MM.1S (cell line): ENCODE data around the gene MYO9B.

Source experiments
- DNase-seq: peaks from one replicate; pipeline ENCODE4 v3.0.0-alpha.2; 2015
- H2AFZ ChIP-seq: fragments of 300-600 bp; sonication (generic); 2 replicates; pipeline ENCODE4 v1.6.0; 2016; ENCODE audit warnings: antibody characterized with exemption, low read length
- H3F3A ChIP-seq: fragments of 300-600 bp; sonication (generic); 2 replicates; pipeline ENCODE4 v1.6.1; 2016; ENCODE audit warnings: mild to moderate bottlenecking, antibody characterized with exemption, low read length, moderate library complexity, mixed read lengths; ENCODE audit not compliant: insufficient read depth
- H3K27ac ChIP-seq: fragments of 300-600 bp; sonication (generic); 2 replicates; pipeline ENCODE4 v1.5.1; 2016; ENCODE audit warnings: mild to moderate bottlenecking, low read length
- H3K27me3 ChIP-seq: fragments of 300-600 bp; sonication (generic); replicated peaks from 2 replicates; pipeline ENCODE4 v1.6.0; 2016; ENCODE audit warnings: low read length; ENCODE audit not compliant: insufficient read depth
- H3K36me3 ChIP-seq: fragments of 300-600 bp; sonication (generic); replicated peaks from 2 replicates; pipeline ENCODE4 v1.6.1; 2016; ENCODE audit warnings: mild to moderate bottlenecking, low read length, mixed read lengths; ENCODE audit not compliant: insufficient read depth
- H3K4me1 ChIP-seq: fragments of 300-600 bp; sonication (generic); 2 replicates; pipeline ENCODE4 v1.6.1; 2016; ENCODE audit warnings: low read length, mixed read lengths
- H3K4me2 ChIP-seq: fragments of 300-600 bp; sonication (generic); 2 replicates; pipeline ENCODE4 v1.6.0; 2016; ENCODE audit warnings: low read depth, low read length
- H3K4me3 ChIP-seq: fragments of 300-600 bp; sonication (generic); 2 replicates; pipeline ENCODE4 v1.5.1; 2016; ENCODE audit warnings: low read length, mixed read lengths
- H3K79me2 ChIP-seq: fragments of 300-600 bp; sonication (generic); 2 replicates; pipeline ENCODE4 v1.6.1; 2016; ENCODE audit warnings: mixed run types, low read length, mixed read lengths
- H3K9ac ChIP-seq: fragments of 300-600 bp; sonication (generic); 2 replicates; pipeline ENCODE4 v1.6.1; 2016; ENCODE audit warnings: low read length, mixed read lengths
- H3K9me2 ChIP-seq: fragments of 300-600 bp; sonication (generic); replicated peaks from 2 replicates; pipeline ENCODE4 v1.6.1; 2016; ENCODE audit warnings: mild to moderate bottlenecking, low read length, mixed read lengths; ENCODE audit not compliant: insufficient read depth
- H3K9me3 ChIP-seq: fragments of 300-600 bp; sonication (generic); replicated peaks from 2 replicates; pipeline ENCODE4 v1.6.1; 2016; ENCODE audit warnings: mild to moderate bottlenecking, low read length, mixed read lengths; ENCODE audit not compliant: insufficient read depth
- H4K20me1 ChIP-seq: fragments of 300-600 bp; sonication (generic); 2 replicates; pipeline ENCODE4 v1.6.1; 2016; ENCODE audit warnings: mild to moderate bottlenecking, low read length, moderate library complexity, mixed read lengths; ENCODE audit not compliant: insufficient read depth
- CTCF ChIP-seq: fragments of 300-600 bp; sonication (generic); IDR thresholded peaks from 2 replicates; pipeline ENCODE4 v1.5.1; 2016; ENCODE audit warnings: antibody characterized with exemption, low read length, mixed read lengths
- EZH2 ChIP-seq: fragments of 300-600 bp; sonication (generic); optimal IDR thresholded peaks from 2 replicates; pipeline ENCODE3; 2017; ENCODE audit warnings: low read depth, mild to moderate bottlenecking, antibody characterized with exemption, low read length, mixed read lengths
- EZH2phosphoT487 ChIP-seq: fragments of 300-600 bp; sonication (generic); IDR thresholded peaks from 2 replicates; pipeline ENCODE4 v1.6.1; 2018; ENCODE audit warnings: antibody characterized with exemption, low read length

MYO9B gene

GRCh38 chr19:17110599-17110966 lies 35.0 kb downstream of the MYO9B start:
- no peak overlapping the region for H3K4me2 ChIP-seq
- H3K9me2 ChIP-seq, result no peaks in the 10 kb centered on the region
- no peak overlapping the region for H3K4me3 ChIP-seq
- no peaks in the 10 kb centered on the region for H3F3A ChIP-seq
- H2AFZ ChIP-seq, result no peak overlapping the region
- no peak for DNase-seq
- H3K27me3 ChIP-seq, result no peaks in the 10 kb centered on the region
- no peaks in the 10 kb centered on the region for H3K4me1 ChIP-seq
- no peaks in the 10 kb centered on the region for H3K9me3 ChIP-seq
- no peak overlapping the region for H3K27ac ChIP-seq
- no peaks in the 10 kb centered on the region for H4K20me1 ChIP-seq
- no peaks in the 10 kb centered on the region for H3K36me3 ChIP-seq
- TF ChIP-seq EZH2phosphoT487, result no peak
- H3K79me2 ChIP-seq, result no peaks in the 10 kb centered on the region; the same call in 1 of the 2 replicates
- no peak overlapping the region for H3K9ac ChIP-seq

- no peaks in the 10 kb centered on the region for H3K4me1 ChIP-seq
- H3K9me2 ChIP-seq, result no peaks in the 10 kb centered on the region
- no peaks in the 10 kb centered on the region; the same call in 1 of the 2 replicates for H3K79me2 ChIP-seq
- H3K4me2 ChIP-seq, result no peak overlapping the region
- no peaks in the 10 kb centered on the region for H3F3A ChIP-seq
- H3K27ac ChIP-seq, result no peak overlapping the region
- H3K27me3 ChIP-seq, result no peaks in the 10 kb centered on the region
- no peak overlapping the region for H3K4me3 ChIP-seq
- H3K9me3 ChIP-seq, result no peaks in the 10 kb centered on the region
- H3K9ac ChIP-seq, result no peak overlapping the region
- DNase-seq, result no peak
- H4K20me1 ChIP-seq, result no peaks in the 10 kb centered on the region
- H2AFZ ChIP-seq, result no peak overlapping the region
- H3K36me3 ChIP-seq, result no peaks in the 10 kb centered on the region
- no peak for TF ChIP-seq CTCF
- TF ChIP-seq EZH2phosphoT487, result no peak
- no peak for TF ChIP-seq EZH2
Measured at GRCh38 chr19:17111766-17112165, 36.2 kb downstream of the MYO9B start.

GRCh38 chr19:17112271-17112670 lies 36.7 kb downstream of the MYO9B start:
- H3F3A ChIP-seq, result no peaks in the 10 kb centered on the region
- no peaks in the 10 kb centered on the region for H3K36me3 ChIP-seq
- H3K27ac ChIP-seq, result no peak overlapping the region
- H3K4me1 ChIP-seq, result no peaks in the 10 kb centered on the region
- H3K9me2 ChIP-seq, result no peaks in the 10 kb centered on the region
- no peak for DNase-seq
- TF ChIP-seq EZH2 (no peak), CTCF (no peak), EZH2phosphoT487 (no peak)
- H4K20me1 ChIP-seq, result no peaks in the 10 kb centered on the region
- H2AFZ ChIP-seq, result no peak overlapping the region
- H3K4me2 ChIP-seq, result no peak overlapping the region
- no peaks in the 10 kb centered on the region for H3K27me3 ChIP-seq
- no peaks in the 10 kb centered on the region for H3K9me3 ChIP-seq
- H3K9ac ChIP-seq, result no peak overlapping the region
- no peaks in the 10 kb centered on the region; the same call in 1 of the 2 replicates for H3K79me2 ChIP-seq
- H3K4me3 ChIP-seq, result no peak overlapping the region

GRCh38 chr19:17112700-17113099 lies 37.1 kb downstream of the MYO9B start:
- H3K9me3 ChIP-seq, result no peaks in the 10 kb centered on the region
- H3F3A ChIP-seq, result no peaks in the 10 kb centered on the region
- no peak overlapping the region for H3K27ac ChIP-seq
- no peak overlapping the region for H3K9ac ChIP-seq
- H3K9me2 ChIP-seq, result no peaks in the 10 kb centered on the region
- no peak overlapping the region for H3K4me3 ChIP-seq
- no peaks in the 10 kb centered on the region for H3K36me3 ChIP-seq
- H2AFZ ChIP-seq, result no peak overlapping the region
- H4K20me1 ChIP-seq, result no peaks in the 10 kb centered on the region
- no peaks in the 10 kb centered on the region for H3K27me3 ChIP-seq
- no peaks in the 10 kb centered on the region; the same call in 1 of the 2 replicates for H3K79me2 ChIP-seq
- H3K4me2 ChIP-seq, result no peak overlapping the region
- H3K4me1 ChIP-seq, result no peaks in the 10 kb centered on the region
- DNase-seq, result no peak
- no peak for TF ChIP-seq CTCF
- TF ChIP-seq EZH2, result no peak
- TF ChIP-seq EZH2phosphoT487, result no peak
